ENCODE data around the gene CELA1. TPM values are rescaled to one million over a fixed set of nuclear protein-coding genes. Genes with fewer than 3 reads are reported as not detected.

Gene CELA1
- not detected for total RNA-seq

- Histone ChIP-seq H3K36me3 (no peaks in the 10 kb centered on the region), H3K27me3 (no peaks in the 10 kb centered on the region), H3K4me3 (no peak within 1 kb of the TSS), H3K9me3 (no peaks in the 10 kb centered on the region), H3K27ac (no peak within 1 kb of the TSS), H3K4me1 (no peaks in the 10 kb centered on the region)
- no peak for DNase-seq
- no peak for TF ChIP-seq CTCF (IDR thresholded peaks at IDR 0.05)
- no peak for TF ChIP-seq POLR2A (IDR thresholded peaks at IDR 0.05)
- intact Hi-C loops (cut with DNase I; ENCODE audit: low total_unique reads) = no loop called here
These were observed at the start of gene CELA1 for GRCh38 chr12:51346581-51346980. Gene CELA1 (minus strand): TSS chr12:51346679. CDS start chr12:51346638, 41 bp downstream.

GRCh38 chr12:51395283-51396230, 49.1 kb upstream of the CELA1 start:
- H3K9me3 ChIP-seq = no peaks in the 10 kb centered on the region
- intact Hi-C loops (cut with DNase I; ENCODE audit: low total_unique reads) = no loop called here
- no peaks in the 10 kb centered on the region for H3K4me1 ChIP-seq
- no peak overlapping the region for H3K4me3 ChIP-seq
- peaks cover 9 to 10% of the 10 kb centered on the region in 2 donors for H3K27me3 ChIP-seq
- no peak for DNase-seq
- no peaks in the 10 kb centered on the region for H3K36me3 ChIP-seq
- no peak overlapping the region for H3K27ac ChIP-seq
- TF ChIP-seq CTCF (IDR thresholded peaks at IDR 0.05) = no peak
- no peak for TF ChIP-seq POLR2A (IDR thresholded peaks at IDR 0.05)

- H3K27ac ChIP-seq = no peak overlapping the region
- intact Hi-C loops (cut with DNase I; ENCODE audit: low total_unique reads) = no loop called here
- peaks cover 9 to 10% of the 10 kb centered on the region in 2 donors for H3K27me3 ChIP-seq
- no peak for DNase-seq
- H3K9me3 ChIP-seq = no peaks in the 10 kb centered on the region
- H3K36me3 ChIP-seq = no peaks in the 10 kb centered on the region
- no peaks in the 10 kb centered on the region for H3K4me1 ChIP-seq
- TF ChIP-seq POLR2A (IDR thresholded peaks at IDR 0.05) (no peak), CTCF (IDR thresholded peaks at IDR 0.05) (no peak)
- no peak overlapping the region for H3K4me3 ChIP-seq
These were observed 47.4 kb upstream of the CELA1 start for GRCh38 chr12:51393676-51394545.

GRCh38 chr12:51392556-51393237, 46.2 kb upstream of the CELA1 start:
- H3K4me3 ChIP-seq = no peak overlapping the region
- DNase-seq = no peak
- no peak overlapping the region for H3K27ac ChIP-seq
- H3K4me1 ChIP-seq = no peaks in the 10 kb centered on the region
- peaks cover 9 to 10% of the 10 kb centered on the region in 2 donors for H3K27me3 ChIP-seq
- no peaks in the 10 kb centered on the region for H3K36me3 ChIP-seq
- intact Hi-C loops (cut with DNase I; ENCODE audit: low total_unique reads) = no loop called here
- no peaks in the 10 kb centered on the region for H3K9me3 ChIP-seq
- TF ChIP-seq CTCF (IDR thresholded peaks at IDR 0.05) (no peak), POLR2A (IDR thresholded peaks at IDR 0.05) (no peak)

Measured in uterus (tissue), 4 donors.